Posterior vena cava (tissue), 2 donors: Measurements from ENCODE around the gene TEF. TPM values are rescaled to one million over a fixed set of nuclear protein-coding genes. Genes with fewer than 3 reads are reported as not detected.
A peak's percentile ranks its signal among the peaks of the same experiment; 100 is the strongest.

Source experiments
- DNase-seq: peaks from one replicate; pipeline ENCODE4 v3.0.0-alpha.2; 2020; ENCODE audit warnings: low spot score
- intact Hi-C, 2 donors: fragments of 100-400 bp; cut with DNase I; formaldehyde crosslinking; loops; one replicate each; pipeline versions ENCODE4 v1.14.1 to v1.14.2; 2022 to 2023
- total RNA-seq, 2 donors: library from RNA; stranded (reverse); fragmentation: NEBNext Ultra II Directional; extraction: Animal tissue kit (Norgen Biotek cat#: 25700); gene quantifications; one replicate each; pipeline ENCODE4 v1.2.1, GENCODE V29; 2021
- donor health status: DM: yes; HTN: yes; CAD: no.
- donor health status: DM: yes; HTN: yes; CAD: no.

TEF gene
- total RNA-seq, 2 donors from 2014 or later, result 10.5 to 20.5 TPM

- intact Hi-C loops, result no loop called here
- DNase-seq, result peak; percentile 96
These were observed 62.8 kb downstream of the TEF start for GRCh38 chr22:41444360-41445128.

- no peak for DNase-seq
- intact Hi-C loops, result no loop called here
These were observed 63.7 kb downstream of the TEF start for GRCh38 chr22:41445129-41446056.

GRCh38 chr22:41446057-41446501 is 64.3 kb downstream of the TEF start:
- peak; percentile 82 for DNase-seq
- intact Hi-C loops, result no loop called here

- intact Hi-C loops, result no loop called here
- peak; percentile 97 for DNase-seq
These were observed 65.1 kb downstream of the TEF start, which contains the start of gene TOB2 for GRCh38 chr22:41446639-41447434. Gene TOB2, minus strand, starts transcription at chr22:41446801. Its CDS starts 9,456 bp downstream, at chr22:41437345.

GRCh38 chr22:41447435-41448188 is 65.9 kb downstream of the TEF start:
- DNase-seq, result peak; percentile 90
- intact Hi-C loops, result no loop called here

- peak; percentile 98 for DNase-seq
- intact Hi-C loops, result no loop called here
These were observed 66.6 kb downstream of the TEF start for GRCh38 chr22:41448189-41448808.

Other genes with a start within 250 kb of the TEF start
- gene L3MBTL2, start 176.6 kb upstream of the TEF start, total RNA-seq, result 10 to 100 TPM; 15.4 to 19.0 TPM
- 1 to 10 TPM; 1.8 to 1.9 TPM for gene CHADL, start 141.0 kb upstream of the TEF start, total RNA-seq
- gene RANGAP1, start 95.8 kb upstream of the TEF start, total RNA-seq, result 10 to 100 TPM; 26.2 to 39.4 TPM
- gene ZC3H7B, start 80.4 kb upstream of the TEF start, total RNA-seq, result 10 to 100 TPM; 36.1 to 41.7 TPM
- gene TOB2, start 64.9 kb downstream of the TEF start, total RNA-seq, result 10 to 100 TPM; 36.8 to 37.0 TPM
- 10 to 100 TPM; 27.5 to 33.5 TPM for gene PHF5A, start 86.8 kb downstream of the TEF start, total RNA-seq
- gene ACO2, start 87.2 kb downstream of the TEF start, total RNA-seq, result 10 to 100 TPM; 61.4 to 63.8 TPM
- gene POLR3H, start 162.5 kb downstream of the TEF start, total RNA-seq, result 10 to 100 TPM; 29.9 to 35.4 TPM
- gene CSDC2, start 179.1 kb downstream of the TEF start, total RNA-seq, result 10 to 100 TPM; 11.5 to 27.0 TPM
- gene PMM1, start 207.9 kb downstream of the TEF start, total RNA-seq, result 10 to 100 TPM; 17.9 to 18.8 TPM
- gene DESI1, start 239.1 kb downstream of the TEF start, total RNA-seq, result 10 to 100 TPM; 22.1 to 22.7 TPM
- gene XRCC6, start 239.4 kb downstream of the TEF start, total RNA-seq, result 100 to 1,000 TPM; 145 to 154 TPM